GM06990 (cell line): ENCODE data around the gene TMEM59L.

ENCODE experiments used
- DNase-seq: peaks from one replicate; pipeline ENCODE4 v3.0.0-alpha.2; 2011; ENCODE audit not compliant: insufficient read length; ENCODE audit errors: extremely low read depth
- H3K27me3 ChIP-seq: replicated peaks from 2 replicates; pipeline ENCODE4 v1.6.0; 2011; ENCODE audit warnings: low read length; ENCODE audit not compliant: control insufficient read depth, insufficient read depth
- H3K36me3 ChIP-seq: 2 replicates; pipeline ENCODE4 v1.5.1; 2011; ENCODE audit warnings: low read length; ENCODE audit not compliant: control insufficient read depth, insufficient read depth
- H3K4me3 ChIP-seq: replicated peaks from 2 replicates; pipeline ENCODE4 v1.5.1; 2011; ENCODE audit warnings: low read depth, mild to moderate bottlenecking, control low read depth, low read length
- TF ChIP-seq, protein P1 (sequence below): IDR thresholded peaks from 2 replicates; pipeline ENCODE4 v1.5.1; 2011; ENCODE audit warnings: low read length, control low read depth, mild to moderate bottlenecking, inconsistent platforms; ENCODE audit not compliant: insufficient read depth, poor library complexity, severe bottlenecking

The TMEM59L gene

GRCh38 chr19:18617562-18617961 is 4.9 kb downstream of the TMEM59L start:
- TF ChIP-seq, protein P1, sequence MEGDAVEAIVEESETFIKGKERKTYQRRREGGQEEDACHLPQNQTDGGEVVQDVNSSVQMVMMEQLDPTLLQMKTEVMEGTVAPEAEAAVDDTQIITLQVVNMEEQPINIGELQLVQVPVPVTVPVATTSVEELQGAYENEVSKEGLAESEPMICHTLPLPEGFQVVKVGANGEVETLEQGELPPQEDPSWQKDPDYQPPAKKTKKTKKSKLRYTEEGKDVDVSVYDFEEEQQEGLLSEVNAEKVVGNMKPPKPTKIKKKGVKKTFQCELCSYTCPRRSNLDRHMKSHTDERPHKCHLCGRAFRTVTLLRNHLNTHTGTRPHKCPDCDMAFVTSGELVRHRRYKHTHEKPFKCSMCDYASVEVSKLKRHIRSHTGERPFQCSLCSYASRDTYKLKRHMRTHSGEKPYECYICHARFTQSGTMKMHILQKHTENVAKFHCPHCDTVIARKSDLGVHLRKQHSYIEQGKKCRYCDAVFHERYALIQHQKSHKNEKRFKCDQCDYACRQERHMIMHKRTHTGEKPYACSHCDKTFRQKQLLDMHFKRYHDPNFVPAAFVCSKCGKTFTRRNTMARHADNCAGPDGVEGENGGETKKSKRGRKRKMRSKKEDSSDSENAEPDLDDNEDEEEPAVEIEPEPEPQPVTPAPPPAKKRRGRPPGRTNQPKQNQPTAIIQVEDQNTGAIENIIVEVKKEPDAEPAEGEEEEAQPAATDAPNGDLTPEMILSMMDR: no peak
- no peak for DNase-seq
- no peak overlapping the region for H3K4me3 ChIP-seq
- peaks cover 2% of the 10 kb centered on the region; the same call in 1 of the 2 replicates for H3K27me3 ChIP-seq
- H3K36me3 ChIP-seq: no peaks in the 10 kb centered on the region

GRCh38 chr19:18618236-18618635 is 5.6 kb downstream of the TMEM59L start:
- no peak overlapping the region for H3K4me3 ChIP-seq
- H3K27me3 ChIP-seq: peaks cover 2% of the 10 kb centered on the region; the same call in 1 of the 2 replicates
- no peak for DNase-seq
- TF ChIP-seq, protein P1: no peak
- H3K36me3 ChIP-seq: no peaks in the 10 kb centered on the region

- Histone ChIP-seq H3K36me3 (no peaks in the 10 kb centered on the region), H3K27me3 (no peaks in the 10 kb centered on the region; the same call in 1 of the 2 replicates), H3K4me3 (no peak overlapping the region)
- TF ChIP-seq, protein P1: no peak
- no peak for DNase-seq
Observed at GRCh38 chr19:18620311-18620710, 7.6 kb downstream of the TMEM59L start.

- Histone ChIP-seq H3K4me3 (no peak overlapping the region), H3K27me3 (no peaks in the 10 kb centered on the region; the same call in 1 of the 2 replicates), H3K36me3 (no peaks in the 10 kb centered on the region)
- DNase-seq: no peak
- TF ChIP-seq, protein P1: no peak
Observed at GRCh38 chr19:18620902-18621301, 8.2 kb downstream of the TMEM59L start.

DNA sequence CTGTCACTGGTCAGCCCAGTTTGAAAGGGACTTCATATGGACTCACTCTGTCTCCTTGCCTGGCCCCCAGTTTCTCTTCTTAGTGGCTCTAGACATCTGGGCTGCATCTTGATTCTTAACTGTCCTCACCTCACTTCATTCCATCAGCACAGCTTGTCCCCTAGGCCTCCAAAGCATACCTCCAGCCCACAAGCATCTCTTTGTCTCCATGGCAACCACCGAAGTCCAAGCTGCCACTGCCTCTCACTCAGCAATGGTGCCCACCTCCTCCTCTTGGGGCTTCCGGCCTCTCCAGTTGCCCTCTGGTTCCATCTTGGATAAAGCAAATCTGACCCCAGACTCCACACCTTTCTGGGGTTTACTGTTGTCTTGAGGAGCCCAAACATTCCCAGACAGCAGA is 14.2 kb downstream of the TMEM59L start:
- no peak overlapping the region for H3K4me3 ChIP-seq
- TF ChIP-seq, protein P1: no peak
- H3K27me3 ChIP-seq: no peaks in the 10 kb centered on the region
- DNase-seq: no peak
- no peaks in the 10 kb centered on the region for H3K36me3 ChIP-seq
